NCI-H1417 (cell line): Measurements from ENCODE around the gene SBF2.

Source experiments
- DNase-seq, 3 experiments: peaks; one replicate each; lab custom pipeline; 2025; lab: John Stamatoyannopoulos, UW

Gene SBF2

DNA sequence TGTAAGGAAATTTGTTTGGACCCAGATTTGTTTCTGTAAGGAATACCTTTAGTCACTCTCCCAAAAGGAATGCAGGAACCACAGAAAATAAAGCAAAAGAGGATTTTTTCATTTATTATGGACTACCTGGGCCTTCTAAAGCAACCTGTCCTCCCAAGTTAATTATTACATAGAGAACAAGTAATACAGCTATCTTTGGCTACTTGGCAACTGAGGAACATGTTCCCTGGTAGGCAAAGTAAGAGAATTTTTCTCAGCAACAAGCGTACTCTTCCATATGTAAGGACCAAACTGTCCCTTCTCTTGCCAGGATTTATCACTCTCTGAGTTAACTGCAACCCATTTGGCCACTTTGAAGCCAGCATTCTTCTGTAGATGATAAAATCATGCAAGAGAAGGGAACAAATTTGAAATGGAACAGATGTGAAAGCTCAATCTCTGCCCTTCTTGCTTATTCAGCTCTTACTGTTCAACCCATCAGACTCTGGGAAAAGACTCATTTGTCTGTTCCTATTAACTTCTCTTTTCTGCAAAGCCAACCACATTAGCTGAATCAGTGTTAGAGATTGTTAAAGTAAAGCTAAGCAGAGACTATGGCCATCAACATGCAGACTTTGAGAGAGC, 440.0 kb downstream of the SBF2 start:
- no peak for DNase-seq

GRCh38 chr11:9852465-9852864, 441.6 kb downstream of the SBF2 start:
- DNase-seq = no peak

GRCh38 chr11:9851366-9851765, 442.7 kb downstream of the SBF2 start:
- DNase-seq = no peak

DNA sequence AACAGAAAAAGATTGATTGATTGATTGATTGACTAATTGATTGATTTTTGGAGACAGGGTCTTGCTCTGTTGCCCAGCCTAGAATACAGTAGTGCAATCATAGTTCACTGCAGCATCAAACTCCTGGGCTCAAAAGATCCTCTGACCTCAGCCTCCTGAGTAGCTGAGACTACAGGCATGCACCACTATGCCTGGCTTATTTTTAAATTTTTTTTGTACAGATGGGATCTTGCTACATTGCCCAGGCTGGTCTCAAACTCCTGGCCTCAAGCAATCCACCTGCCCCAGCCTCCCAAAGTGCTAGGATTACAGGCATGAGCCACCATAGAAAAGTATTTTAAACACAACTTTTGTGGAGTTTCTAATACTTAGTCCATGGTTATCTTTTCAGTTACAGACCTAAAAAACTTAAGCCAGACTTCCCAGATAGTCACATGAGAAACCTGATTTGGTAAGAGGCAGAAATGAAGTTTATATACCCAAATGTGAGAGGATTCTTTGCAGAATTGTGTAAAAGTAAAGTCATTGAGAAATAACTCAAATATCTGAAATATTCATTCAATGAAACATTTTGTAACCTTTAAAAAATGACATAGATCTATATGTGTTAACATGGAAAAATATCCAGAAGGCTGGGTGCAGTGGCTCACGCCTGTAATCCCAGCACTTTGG, 443.7 kb downstream of the SBF2 start:
- DNase-seq = no peak

GRCh38 chr11:9849389-9849788, 444.6 kb downstream of the SBF2 start:
- no peak for DNase-seq

DNA sequence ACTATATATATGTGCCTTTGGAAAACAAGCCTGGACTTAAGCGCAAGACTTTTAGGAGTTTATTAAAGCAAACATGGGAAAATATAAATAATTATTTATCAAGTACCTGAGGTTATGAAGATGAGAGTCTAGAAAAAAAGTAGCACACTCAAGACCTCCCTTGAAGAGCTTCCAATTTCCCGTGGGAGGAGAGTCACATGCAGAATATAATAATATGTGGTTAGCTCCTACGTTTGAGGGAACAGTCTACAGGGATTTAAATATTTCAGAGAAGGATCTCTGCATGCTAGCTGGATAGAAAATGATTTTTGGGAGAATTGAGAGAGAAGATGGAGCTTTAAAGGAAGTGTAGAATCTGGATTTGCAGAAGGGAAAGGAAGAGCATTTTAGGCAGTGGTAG, 446.4 kb downstream of the SBF2 start:
- DNase-seq = no peak

DNA sequence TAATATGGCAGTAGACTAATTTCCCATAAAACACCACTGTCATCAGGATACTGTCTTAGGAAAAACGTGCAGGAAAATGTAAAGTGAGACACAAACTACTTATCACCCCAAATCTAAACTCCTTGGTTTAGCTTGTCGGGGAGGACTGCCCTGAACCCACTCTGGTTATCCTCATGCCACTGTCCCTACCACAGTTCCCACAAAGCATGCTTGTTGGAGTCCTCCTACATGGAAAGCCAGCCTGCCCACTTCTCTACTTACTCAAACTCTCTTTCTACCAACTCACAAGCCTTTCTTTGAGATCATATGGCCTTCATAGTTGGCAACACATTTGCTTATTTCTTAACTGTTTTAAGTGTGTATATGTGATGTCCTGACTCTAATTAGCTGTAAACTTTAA, 451.1 kb downstream of the SBF2 start:
- DNase-seq = no peak

DNA sequence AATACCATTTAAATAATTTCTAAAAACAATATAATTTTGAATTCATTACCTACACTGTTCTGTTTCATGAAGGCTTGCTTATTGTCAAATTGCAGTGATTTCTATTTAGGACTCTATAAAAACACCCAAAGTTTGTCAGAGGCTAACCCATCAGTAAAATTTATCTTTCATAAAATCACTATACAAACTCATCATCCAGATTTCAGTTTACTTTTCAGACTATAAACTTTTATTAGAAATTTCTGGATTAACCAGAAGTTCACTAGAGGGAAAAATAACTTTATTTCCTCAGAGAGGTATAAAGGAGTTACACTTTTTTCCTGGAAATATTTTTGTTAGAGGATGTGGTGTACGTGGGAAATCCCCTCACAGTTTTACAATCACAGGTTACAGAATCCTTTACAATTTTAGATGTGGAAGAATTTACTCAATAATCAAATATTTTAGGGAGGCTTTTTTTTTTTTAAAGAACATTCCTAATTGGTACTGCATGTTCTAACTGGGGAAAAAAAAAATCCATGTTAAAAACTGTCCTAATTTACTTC, 453.5 kb downstream of the SBF2 start:
- DNase-seq = no peak

DNA sequence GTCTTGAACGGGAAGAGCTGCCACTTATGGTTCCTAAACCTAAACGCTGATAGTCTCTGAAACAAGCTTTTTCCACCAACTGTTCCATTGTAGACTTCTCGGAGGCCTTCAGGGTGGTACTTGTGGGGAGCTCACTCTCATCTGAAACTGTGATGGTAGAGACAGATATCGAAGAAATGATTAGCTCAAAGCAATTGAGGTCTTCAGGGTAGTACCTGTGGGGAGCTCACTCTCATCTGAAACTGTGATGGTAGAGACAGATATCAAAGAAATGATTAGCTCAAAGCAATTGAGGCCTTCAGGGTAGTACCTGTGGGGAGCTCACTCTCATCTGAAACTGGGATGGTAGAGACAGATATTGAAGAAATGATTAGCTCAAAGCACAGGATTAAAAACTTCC, 454.5 kb downstream of the SBF2 start:
- DNase-seq = no peak

DNA sequence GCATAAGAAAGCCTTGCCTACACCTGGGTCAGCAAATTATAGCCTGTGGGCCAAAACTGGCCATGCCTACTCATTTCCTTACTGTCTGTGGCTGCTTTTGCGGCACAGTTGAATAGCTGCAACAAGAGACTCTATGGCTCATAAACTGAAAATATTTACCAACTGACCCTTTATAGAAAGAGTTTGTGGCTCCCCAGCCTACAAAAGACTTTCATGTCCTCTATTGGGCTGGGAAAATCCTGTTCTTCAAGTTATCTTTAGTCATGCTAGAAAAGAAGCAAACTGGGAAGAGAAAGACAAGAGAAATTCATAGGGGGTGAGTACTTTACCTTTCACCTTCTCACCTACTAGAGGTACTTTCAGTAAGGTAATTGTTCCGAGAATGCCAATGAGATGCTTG, 455.1 kb downstream of the SBF2 start:
- DNase-seq = peak in 1 of 3 experiments; percentile 3

DNA sequence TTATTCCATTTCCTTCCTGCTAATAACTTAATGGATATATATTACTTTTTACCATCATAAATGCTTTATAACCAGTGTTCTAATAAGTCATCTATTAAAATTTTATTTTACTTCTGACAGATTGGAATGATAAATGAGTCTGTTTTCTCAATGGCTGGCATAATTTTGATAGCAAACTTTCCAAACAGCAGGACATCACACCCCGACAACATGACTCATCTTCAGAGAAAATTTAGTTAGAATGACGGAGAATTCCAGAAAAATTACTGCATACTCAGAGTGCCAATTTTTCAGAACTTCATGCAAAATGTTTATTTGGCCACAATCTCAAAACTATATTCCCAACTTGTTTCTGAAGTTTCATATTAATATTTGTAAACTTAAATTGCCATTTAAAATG, 455.8 kb downstream of the SBF2 start:
- no peak for DNase-seq

- DNase-seq = no peak
These were observed 459.7 kb downstream of the SBF2 start for GRCh38 chr11:9834291-9834690.

- peak in 2 of 3 experiments; percentile 29 to 66 for DNase-seq
These were observed 462.9 kb downstream of the SBF2 start for GRCh38 chr11:9831122-9831521.

- no peak for DNase-seq
These were observed 466.3 kb downstream of the SBF2 start for GRCh38 chr11:9827708-9828107.

GRCh38 chr11:9826390-9826789, 467.6 kb downstream of the SBF2 start:
- DNase-seq = no peak

DNA sequence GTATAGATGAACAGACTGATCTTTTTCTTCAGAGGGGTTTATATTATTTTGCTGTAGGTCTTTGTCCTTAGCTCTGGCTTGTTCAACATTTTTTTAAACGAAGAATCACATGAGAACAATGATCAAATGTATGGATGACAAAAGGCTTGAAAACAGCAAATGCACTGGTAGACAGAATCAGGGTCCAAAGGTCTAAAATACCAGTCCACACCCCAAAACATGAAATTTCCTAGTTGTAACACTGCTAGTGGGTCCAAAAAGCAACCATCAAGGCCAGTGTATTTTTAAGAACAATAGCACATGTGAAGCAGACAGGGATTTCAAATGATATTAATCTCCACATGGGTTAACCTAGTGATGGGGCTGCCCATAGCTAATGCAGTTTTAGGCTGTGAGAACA, 468.1 kb downstream of the SBF2 start:
- no peak for DNase-seq

DNA sequence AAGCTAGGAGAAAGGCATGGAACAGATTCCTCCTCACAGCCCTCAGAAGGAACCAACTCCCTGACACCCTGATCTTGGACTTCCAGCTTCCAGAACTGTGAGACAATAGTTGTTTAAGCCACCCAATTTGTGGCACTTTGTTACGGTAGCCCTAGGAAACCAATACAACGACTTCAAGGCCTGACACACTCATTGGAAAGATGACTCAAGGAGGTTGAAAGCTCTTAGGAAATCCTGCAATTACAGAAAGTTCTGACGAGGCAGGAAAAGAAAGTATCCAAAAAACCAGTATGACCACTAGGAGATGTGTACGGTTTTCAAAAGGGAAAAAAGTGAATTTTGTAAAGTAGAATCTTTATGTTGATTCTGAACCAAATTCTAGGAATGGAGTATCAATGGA, 468.7 kb downstream of the SBF2 start:
- no peak for DNase-seq

GRCh38 chr11:9823887-9824385, 470.1 kb downstream of the SBF2 start:
- no peak for DNase-seq

DNA sequence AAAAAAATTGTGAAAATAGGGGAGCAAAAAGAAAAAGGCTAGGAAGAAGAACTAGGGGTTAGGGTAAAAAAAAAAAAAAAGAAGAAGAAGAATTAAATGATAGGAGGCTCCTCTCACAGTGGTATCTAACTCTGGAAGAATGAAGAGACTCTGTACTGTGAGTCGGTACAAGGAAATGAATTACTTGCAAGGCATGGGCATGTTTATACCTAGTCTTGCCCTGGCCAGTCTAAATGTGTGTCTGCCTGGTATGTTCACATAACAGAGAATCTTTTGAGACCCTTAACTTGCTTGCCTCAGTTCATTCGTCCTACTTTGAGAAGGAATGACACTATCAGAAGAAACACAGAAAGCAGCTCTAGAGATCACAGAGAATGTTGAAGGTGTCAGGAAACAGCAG, 470.6 kb downstream of the SBF2 start:
- DNase-seq = no peak

GRCh38 chr11:9821008-9821752, 472.8 kb downstream of the SBF2 start:
- DNase-seq = no peak

DNA sequence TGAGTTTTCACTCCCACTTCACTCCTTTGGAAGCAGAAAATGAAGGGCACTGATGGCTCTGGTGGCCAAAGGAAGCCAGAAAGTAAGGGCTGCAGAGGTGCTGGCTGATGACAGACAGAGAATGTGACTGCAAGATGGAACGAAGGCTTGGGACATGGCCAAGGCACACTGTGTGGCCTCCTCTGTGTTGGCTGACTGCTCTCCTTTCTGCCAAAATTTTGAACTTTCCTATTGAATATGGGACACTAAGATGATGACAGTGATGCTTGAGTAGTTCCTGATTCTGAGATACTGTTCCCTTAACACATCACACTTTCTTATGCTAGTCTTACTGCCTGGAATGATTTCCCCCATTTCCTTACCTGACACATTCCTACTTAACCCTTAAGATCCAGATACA, 473.8 kb downstream of the SBF2 start:
- no peak for DNase-seq

DNA sequence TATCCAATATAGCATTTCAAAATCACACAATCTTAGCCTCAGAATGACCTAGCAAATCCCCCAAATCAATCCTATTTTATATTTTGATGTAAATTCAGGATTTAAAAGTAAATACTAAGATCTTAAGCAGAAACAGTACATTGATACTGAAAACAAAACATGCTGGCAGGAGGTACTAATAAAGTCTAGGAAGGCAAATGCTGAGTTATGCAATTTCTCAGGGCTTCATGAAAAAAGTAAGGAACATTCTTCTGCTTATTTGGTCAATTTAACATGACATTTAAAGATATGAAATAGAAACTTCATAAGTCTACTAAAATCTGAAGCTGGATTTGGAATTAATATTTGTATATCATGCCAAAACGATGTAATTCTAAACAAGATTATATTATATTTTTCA, 476.8 kb downstream of the SBF2 start:
- no peak for DNase-seq
